Heart left ventricle (tissue), 13 donors: ENCODE measurements around the gene VTI1A.

Source experiments
- POLR2A ChIP-seq, 2 donors: fragments of 450-650 bp; IDR thresholded peaks; one replicate each; pipeline ENCODE4 v1.6.1; 2017; ENCODE audit warnings: antibody characterized with exemption in 2 of 2, mild to moderate bottlenecking in 2 of 2, moderate library complexity in 2 of 2
- TF ChIP-seq, protein P1 (sequence below), 12 donors: fragments of 200-600 bp; sonication (generic) in 4 of 12; IDR thresholded peaks; one replicate each; pipeline versions ENCODE4 v1.5.0 to v1.8.0; 2018 to 2022; ENCODE audit warnings: antibody characterized with exemption in 12 of 12, mild to moderate bottlenecking in 5 of 12
- donor health status: ischemic (EF 13 %, LVEDD 7.1; RV severe dilation, severe dysfunction).
- donor health status: DM: no; HTN: yes; CAD: no.
- donor health status: DM: no; HTN: no; CAD: no.
- donor health status: ischemic (EF 25% LVEDD 6.9; RV normal size, moderate dysfunction).
- donor health status: ischemic (EF 25% LVEDD 5.7; RV mildly dilated, moderate dysfunction).
- donor health status: ischemic (EF 35%, LVEDD 5.7; RV mildly dilated, moderate dysfunction).
- donor health status: nonischemic (EF 11% LVEDD 7.7; RV severe dilation, severe dysfunction).
- donor health status: DM: yes; HTN: yes; CAD: no.
- donor health status: PGD.
- donor health status: ischemic (EF 29% LVEDD 5.4; RV normal size, mild dysfunction).
- donor health status: nonischemic (EF 23%, LVEDD 6.1; RV moderate dilation, normal function).

DNA sequence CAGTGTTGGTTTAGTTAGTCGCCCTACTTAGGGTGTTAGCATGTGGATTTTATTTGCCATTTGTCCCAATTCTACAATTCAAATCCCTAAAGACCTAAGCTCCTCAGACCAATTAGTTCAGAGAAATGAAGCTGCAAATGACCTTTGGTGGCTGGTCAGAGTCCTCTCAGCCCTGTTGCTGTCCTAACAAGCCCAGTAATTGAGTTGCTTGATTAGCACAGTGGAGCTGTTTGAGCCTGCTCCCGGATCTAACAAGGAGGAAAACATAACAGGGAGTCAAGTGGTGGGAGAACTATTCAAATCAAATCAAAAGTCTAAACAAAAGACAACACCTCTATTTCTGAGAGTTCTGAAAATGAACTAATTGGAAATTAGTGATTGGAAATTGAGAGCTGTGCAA lies 22.4 kb upstream of the VTI1A start:
- TF ChIP-seq, protein P1, sequence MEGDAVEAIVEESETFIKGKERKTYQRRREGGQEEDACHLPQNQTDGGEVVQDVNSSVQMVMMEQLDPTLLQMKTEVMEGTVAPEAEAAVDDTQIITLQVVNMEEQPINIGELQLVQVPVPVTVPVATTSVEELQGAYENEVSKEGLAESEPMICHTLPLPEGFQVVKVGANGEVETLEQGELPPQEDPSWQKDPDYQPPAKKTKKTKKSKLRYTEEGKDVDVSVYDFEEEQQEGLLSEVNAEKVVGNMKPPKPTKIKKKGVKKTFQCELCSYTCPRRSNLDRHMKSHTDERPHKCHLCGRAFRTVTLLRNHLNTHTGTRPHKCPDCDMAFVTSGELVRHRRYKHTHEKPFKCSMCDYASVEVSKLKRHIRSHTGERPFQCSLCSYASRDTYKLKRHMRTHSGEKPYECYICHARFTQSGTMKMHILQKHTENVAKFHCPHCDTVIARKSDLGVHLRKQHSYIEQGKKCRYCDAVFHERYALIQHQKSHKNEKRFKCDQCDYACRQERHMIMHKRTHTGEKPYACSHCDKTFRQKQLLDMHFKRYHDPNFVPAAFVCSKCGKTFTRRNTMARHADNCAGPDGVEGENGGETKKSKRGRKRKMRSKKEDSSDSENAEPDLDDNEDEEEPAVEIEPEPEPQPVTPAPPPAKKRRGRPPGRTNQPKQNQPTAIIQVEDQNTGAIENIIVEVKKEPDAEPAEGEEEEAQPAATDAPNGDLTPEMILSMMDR (IDR thresholded peaks at IDR 0.05) = no peak
- TF ChIP-seq POLR2A (IDR thresholded peaks at IDR 0.05) = no peak
